B cell (primary cell): Measurements from ENCODE around the gene CALHM4. TPM values are rescaled to one million over a fixed set of nuclear protein-coding genes. Genes with fewer than 3 reads are reported as not detected.
A peak's percentile ranks its signal among the peaks of the same experiment; 100 is the strongest.

Experiments used
- ATAC-seq: fragments of 200-7000 bp; cut with Tn5 transposase; one replicate; pipeline ENCODE4 v1.10.0; 2021; ENCODE audit warnings: low read depth, mild to moderate bottlenecking, moderate number of reproducible peaks, moderate library complexity
- CTCF ChIA-PET: fragments of 350-600 bp; sonication (Branson Sonifier 250); formaldehyde crosslinking; loops from one replicate; lab custom pipeline; 2021; ENCODE audit warnings: antibody characterized with exemption, inconsistent platforms; lab: Charles Lee
- POLR2A ChIA-PET: fragments of 350-600 bp; sonication (Branson Sonifier 250); formaldehyde crosslinking; loops from one replicate; lab custom pipeline; 2021; ENCODE audit warnings: antibody characterized with exemption; lab: Charles Lee
- DNase-seq: peaks from one replicate; pipeline ENCODE4 v3.0.0; 2013
- H2AFZ ChIP-seq: 2 replicates; pipeline ENCODE4 v1.6.1; 2012; ENCODE audit warnings: mild to moderate bottlenecking, low read depth, low read length; ENCODE audit not compliant: insufficient read depth, poor library complexity, severe bottlenecking
- H3K27ac ChIP-seq, 2 donors: 1 replicate in 1 of 2; 2 replicates in 1 of 2; pipeline ENCODE4 v1.5.1; 2012 to 2013; ENCODE audit warnings: low read length in 2 of 2, mild to moderate bottlenecking in 2 of 2, moderate library complexity in 1 of 2
- H3K27me3 ChIP-seq, 4 experiments: fragments of 200-600 bp in 1 of 4; sonication (generic) in 1 of 4; replicated peaks in 1 of 4; 1 replicate in 2 of 4; 2 replicates in 2 of 4; pipeline versions ENCODE4 v1.6.1 to v1.7.0; 2013 to 2016; ENCODE audit warnings: low read length in 3 of 4, mild to moderate bottlenecking in 2 of 4, mixed read lengths in 1 of 4, moderate library complexity in 1 of 4; ENCODE audit not compliant: insufficient read depth in 4 of 4, control insufficient read depth in 3 of 4; ENCODE audit errors: control extremely low read depth in 1 of 4
- H3K36me3 ChIP-seq, 2 experiments: replicated peaks in 1 of 2; 1 replicate in 1 of 2; 2 replicates in 1 of 2; pipeline versions ENCODE4 v1.6.1 to v1.7.1; 2013; ENCODE audit warnings: low read length in 1 of 2; ENCODE audit not compliant: insufficient read depth in 2 of 2, control insufficient read depth in 1 of 2; ENCODE audit errors: control extremely low read depth in 1 of 2, extremely low read depth in 1 of 2
- H3K4me1 ChIP-seq, 2 donors: fragments of 200-600 bp in 1 of 2; sonication (generic) in 1 of 2; 1 replicate in 1 of 2; 2 replicates in 1 of 2; pipeline versions ENCODE4 v1.5.1 to v1.6.1; 2013 to 2017; ENCODE audit warnings: low read length in 2 of 2; ENCODE audit not compliant: control insufficient read depth in 2 of 2, insufficient read depth in 2 of 2
- H3K4me2 ChIP-seq: replicated peaks from 2 replicates; pipeline ENCODE3; 2012; ENCODE audit warnings: mild to moderate bottlenecking, low read depth, low read length; ENCODE audit not compliant: poor library complexity, severe bottlenecking
- H3K4me3 ChIP-seq, 5 experiments: fragments of 200-600 bp in 1 of 5; sonication (generic) in 1 of 5; 1 replicate in 3 of 5; 2 replicates in 2 of 5; pipeline versions ENCODE4 v1.5.1 to v1.7.0; 2011 to 2016; ENCODE audit warnings: low read length in 4 of 5, mild to moderate bottlenecking in 4 of 5, low read depth in 2 of 5, control low read depth in 1 of 5, moderate library complexity in 1 of 5; ENCODE audit not compliant: insufficient read depth in 1 of 5; ENCODE audit errors: control extremely low read depth in 1 of 5, extremely low read depth in 1 of 5
- H3K79me2 ChIP-seq: fragments of 200-600 bp; sonication (generic); one replicate; pipeline ENCODE4 v1.6.0; 2016; ENCODE audit warnings: low read length; ENCODE audit not compliant: control insufficient read depth, insufficient read depth
- H3K9ac ChIP-seq: fragments of 200-600 bp; sonication (generic); 2 replicates; pipeline ENCODE4 v1.6.1; 2017; ENCODE audit warnings: mild to moderate bottlenecking, low read length, moderate library complexity
- H3K9me3 ChIP-seq, 3 donors: one replicate each; pipeline versions ENCODE4 v1.6.1 to v1.7.1; 2013; ENCODE audit warnings: low read length in 2 of 3; ENCODE audit not compliant: control insufficient read depth in 2 of 3, insufficient read depth in 1 of 3; ENCODE audit errors: control extremely low read depth in 1 of 3
- H4K20me1 ChIP-seq: 2 replicates; pipeline ENCODE4 v1.6.0; 2012; ENCODE audit warnings: mild to moderate bottlenecking, low read length; ENCODE audit not compliant: insufficient read depth, control insufficient read depth, poor library complexity, severe bottlenecking
- H3K27ac Mint-ChIP-seq: one replicate; pipeline ENCODE4 v1.8.0; 2021; ENCODE audit warnings: mixed read lengths
- H3K27me3 Mint-ChIP-seq: one replicate; pipeline ENCODE4 v1.8.0; 2021; ENCODE audit warnings: mixed read lengths
- H3K4me1 Mint-ChIP-seq: one replicate; pipeline ENCODE4 v1.8.0; 2021; ENCODE audit warnings: mixed read lengths
- H3K4me3 Mint-ChIP-seq: one replicate; pipeline ENCODE4 v1.8.0; 2021; ENCODE audit warnings: mixed read lengths
- H3K9me3 Mint-ChIP-seq: one replicate; pipeline ENCODE4 v1.8.0; 2022; ENCODE audit warnings: mixed read lengths; ENCODE audit not compliant: insufficient read depth
- EZH2 ChIP-seq: IDR thresholded peaks from 2 replicates; pipeline ENCODE4 v1.6.1; 2012; ENCODE audit warnings: borderline replicate concordance, low read depth, mild to moderate bottlenecking, moderate library complexity, low read length; ENCODE audit not compliant: insufficient read depth, poor library complexity, severe bottlenecking
- WGBS: methylation state at CpG from one replicate; pipeline ENCODE4 v1.1.5; 2013; ENCODE audit warnings: missing lambda C conversion rate; ENCODE audit not compliant: insufficient coverage; 5-methylcytosine and 5-hydroxymethylcytosine counted together
- intact Hi-C: fragments of 100-400 bp; cut with micrococcal nuclease; formaldehyde crosslinking; loops from one replicate; pipeline ENCODE4 v1.10.0; 2022
- polyA plus RNA-seq: library from polyadenylated mRNA; depleted of rRNA; stranded (reverse); fragments of >200 nt; gene quantifications from 2 replicates; pipeline ENCODE4 v1.2.3, GENCODE V29; 2012
- total RNA-seq, 2 donors: library from RNA; stranded (reverse); fragments of 120-200 nt in 1 of 2; gene quantifications; 1 replicate in 1 of 2; 2 replicates in 1 of 2; pipeline versions ENCODE4 v1.2.3 to v1.2.4, GENCODE V29; 2013 to 2022
- TF ChIP-seq, protein P1 (sequence below): fragments of 200-600 bp; IDR thresholded peaks from one replicate; pipeline ENCODE4 v1.8.0; 2022; ENCODE audit warnings: antibody characterized with exemption, mild to moderate bottlenecking

CALHM4 gene
- total and polyA plus RNA-seq, 2 donors (not counting 1 experiment from before 2014, with no cell fraction given) = not detected

DNA sequence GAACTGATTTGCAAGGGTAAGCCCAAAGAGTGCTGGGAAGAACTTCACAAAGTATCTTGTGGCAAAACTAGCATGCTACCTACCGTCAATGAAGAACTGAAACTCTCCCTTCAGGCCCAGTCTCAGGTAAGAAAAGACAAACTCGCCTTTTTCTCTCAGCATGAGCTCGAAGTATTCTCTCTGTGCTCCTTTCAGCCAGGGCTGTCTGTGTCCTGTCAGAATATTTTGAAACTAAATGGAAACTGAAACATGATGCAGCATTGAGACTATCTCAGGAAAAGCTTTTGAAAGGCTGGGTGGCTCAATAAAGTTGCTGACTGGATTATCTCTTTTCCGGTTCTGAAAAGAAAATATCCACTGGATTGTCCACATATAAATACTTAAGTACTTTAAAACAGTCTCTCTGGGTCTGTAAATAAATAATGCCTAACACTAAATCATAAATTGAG lies 41.4 kb upstream of the CALHM4 start:
- peaks cover 9% of the 10 kb centered on the region for H3K9me3 Mint-ChIP-seq
- Histone ChIP-seq H3K36me3 (no peaks in the 10 kb centered on the region), H3K27ac (peak overlapping the region in 1 of 2 donors; percentile 5), H3K9me3 (peaks cover 0 to 4% (median 0%) of the 10 kb centered on the region in 3 donors), H3K4me2 (peak overlapping the region; percentile 4), H3K4me3 (no peak overlapping the region), H3K79me2 (no peaks in the 10 kb centered on the region), H3K4me1 (peaks cover 5 to 6% of the 10 kb centered on the region in 2 donors), H2AFZ (peak overlapping the region; percentile 43), H4K20me1 (no peaks in the 10 kb centered on the region), H3K27me3 (no peaks in the 10 kb centered on the region), H3K9ac (no peak overlapping the region)
- H3K27ac Mint-ChIP-seq = no peak overlapping the region
- no peak for DNase-seq
- no peak for ATAC-seq
- CTCF ChIA-PET = interaction anchor here (1.0 to 4.5 kb wide), 5 partner anchors 20 to 224 kb away, joined by 3 to 21 read pairs (median 4); no protein-coding TSS in a partner anchor
- intact Hi-C loops = no loop called here
- H3K4me3 Mint-ChIP-seq = no peak overlapping the region
- POLR2A ChIA-PET = no interaction called here
- H3K4me1 Mint-ChIP-seq = peaks cover 18% of the 10 kb centered on the region
- 45% methylated on average over 3 of the region's 4 CpGs for WGBS
- TF ChIP-seq, protein P1, sequence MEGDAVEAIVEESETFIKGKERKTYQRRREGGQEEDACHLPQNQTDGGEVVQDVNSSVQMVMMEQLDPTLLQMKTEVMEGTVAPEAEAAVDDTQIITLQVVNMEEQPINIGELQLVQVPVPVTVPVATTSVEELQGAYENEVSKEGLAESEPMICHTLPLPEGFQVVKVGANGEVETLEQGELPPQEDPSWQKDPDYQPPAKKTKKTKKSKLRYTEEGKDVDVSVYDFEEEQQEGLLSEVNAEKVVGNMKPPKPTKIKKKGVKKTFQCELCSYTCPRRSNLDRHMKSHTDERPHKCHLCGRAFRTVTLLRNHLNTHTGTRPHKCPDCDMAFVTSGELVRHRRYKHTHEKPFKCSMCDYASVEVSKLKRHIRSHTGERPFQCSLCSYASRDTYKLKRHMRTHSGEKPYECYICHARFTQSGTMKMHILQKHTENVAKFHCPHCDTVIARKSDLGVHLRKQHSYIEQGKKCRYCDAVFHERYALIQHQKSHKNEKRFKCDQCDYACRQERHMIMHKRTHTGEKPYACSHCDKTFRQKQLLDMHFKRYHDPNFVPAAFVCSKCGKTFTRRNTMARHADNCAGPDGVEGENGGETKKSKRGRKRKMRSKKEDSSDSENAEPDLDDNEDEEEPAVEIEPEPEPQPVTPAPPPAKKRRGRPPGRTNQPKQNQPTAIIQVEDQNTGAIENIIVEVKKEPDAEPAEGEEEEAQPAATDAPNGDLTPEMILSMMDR = no peak
- no peak for TF ChIP-seq EZH2
- H3K27me3 Mint-ChIP-seq = no peaks in the 10 kb centered on the region

DNA sequence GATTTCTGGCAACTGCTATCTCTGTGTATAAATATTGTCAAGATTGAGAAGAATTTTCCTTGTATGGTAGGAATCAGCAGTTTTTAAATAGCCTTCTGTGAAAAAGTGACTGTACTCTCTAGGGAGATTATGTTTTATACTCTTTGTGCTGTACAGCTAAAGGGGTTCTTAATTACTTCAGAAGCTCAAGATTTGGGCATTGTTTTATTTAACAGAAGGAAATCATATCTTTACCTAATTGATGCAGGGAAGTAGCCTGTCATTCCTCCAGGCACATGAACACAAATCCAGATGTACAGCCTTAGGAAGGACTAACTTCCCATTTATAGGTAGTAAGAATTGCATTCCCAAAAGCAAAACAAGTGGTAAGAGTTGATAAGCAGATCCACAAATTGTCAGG lies 40.8 kb upstream of the CALHM4 start:
- H3K27me3 Mint-ChIP-seq = no peaks in the 10 kb centered on the region
- Histone ChIP-seq H4K20me1 (no peaks in the 10 kb centered on the region), H3K4me1 (peaks cover 5 to 6% of the 10 kb centered on the region in 2 donors), H3K9me3 (peaks cover 0 to 4% (median 0%) of the 10 kb centered on the region in 3 donors), H2AFZ (no peak overlapping the region), H3K9ac (no peak overlapping the region), H3K79me2 (no peaks in the 10 kb centered on the region), H3K4me3 (no peak overlapping the region), H3K27me3 (no peaks in the 10 kb centered on the region), H3K27ac (no peak overlapping the region), H3K4me2 (no peak overlapping the region), H3K36me3 (no peaks in the 10 kb centered on the region)
- CTCF ChIA-PET = interaction anchor here (1.3 to 4.5 kb wide), 4 partner anchors 20 to 225 kb away, joined by 4 to 21 read pairs (median 4); no protein-coding TSS in a partner anchor
- no peak for ATAC-seq
- peaks cover 9% of the 10 kb centered on the region for H3K9me3 Mint-ChIP-seq
- TF ChIP-seq, protein P1 = no peak
- no peak for TF ChIP-seq EZH2
- peaks cover 18% of the 10 kb centered on the region for H3K4me1 Mint-ChIP-seq
- no peak overlapping the region for H3K4me3 Mint-ChIP-seq
- intact Hi-C loops = no loop called here
- no peak for DNase-seq
- no peak overlapping the region for H3K27ac Mint-ChIP-seq
- POLR2A ChIA-PET = no interaction called here
